Right ventricle myocardium superior (tissue), 1 donor: ENCODE data around the gene IFNL4. TPM values are rescaled to one million over a fixed set of nuclear protein-coding genes. Genes with fewer than 3 reads are reported as not detected.
A peak's percentile ranks its signal among the peaks of the same experiment; 100 is the strongest.
"Not testable (repeated sequence)": the region's sequence is repeated elsewhere in the genome, so short reads cannot be mapped to it uniquely, and the experiment has no call there.

ENCODE experiments used
- ATAC-seq: fragments of 200-7000 bp; cut with Tn5 transposase; one replicate; pipeline ENCODE4 v1.9.1; 2020; ENCODE audit warnings: mild to moderate bottlenecking; ENCODE audit not compliant: poor library complexity
- DNase-seq: peaks from one replicate; pipeline ENCODE4 v3.0.0-alpha.2; 2020
- intact Hi-C: fragments of 100-400 bp; cut with DNase I; formaldehyde crosslinking; loops from one replicate; pipeline ENCODE4 v1.11.2; 2022
- long read RNA-seq: library from polyadenylated mRNA; unstranded; transcript quantifications from one replicate; pipeline ENCODE4 v2.0.0, GENCODE V29; 2021
- total RNA-seq: library from RNA; stranded (reverse); fragmentation: NEBNext Ultra II Directional; extraction: Animal tissue kit (Norgen Biotek cat#: 25700); gene quantifications from one replicate; pipeline ENCODE4 v1.2.1, GENCODE V29; 2021
- donor health status: DM: no; HTN: yes; CAD: no; lungs with severe emphysema.

IFNL4 gene
- total RNA-seq: not detected
- long read RNA-seq: 0 reads

DNA sequence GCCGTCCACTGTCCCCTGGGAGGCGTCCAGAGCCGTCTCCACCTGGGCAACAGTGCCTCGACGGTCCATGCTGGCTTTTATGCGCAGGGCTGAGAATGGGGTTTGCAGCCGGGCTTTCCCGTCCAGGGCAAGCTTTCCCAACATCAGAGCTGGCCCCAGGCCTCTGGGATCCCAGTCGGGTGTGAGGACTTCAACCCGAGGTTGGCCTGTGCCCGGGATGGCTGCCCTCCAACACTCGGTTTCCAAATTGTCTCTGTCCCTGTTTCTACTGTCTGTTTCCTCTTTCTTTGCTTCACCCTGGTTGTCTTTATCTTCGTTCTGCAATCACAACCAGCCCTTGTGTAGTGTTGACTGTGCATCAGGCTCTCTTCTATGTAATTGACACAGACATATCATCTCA lies at the start of gene IFNL4:
IFNL4 (minus strand) TSS at position 51 of the 400 bp plus-strand sequence.
- no peak for ATAC-seq
- intact Hi-C loops: no loop called here

DNA sequence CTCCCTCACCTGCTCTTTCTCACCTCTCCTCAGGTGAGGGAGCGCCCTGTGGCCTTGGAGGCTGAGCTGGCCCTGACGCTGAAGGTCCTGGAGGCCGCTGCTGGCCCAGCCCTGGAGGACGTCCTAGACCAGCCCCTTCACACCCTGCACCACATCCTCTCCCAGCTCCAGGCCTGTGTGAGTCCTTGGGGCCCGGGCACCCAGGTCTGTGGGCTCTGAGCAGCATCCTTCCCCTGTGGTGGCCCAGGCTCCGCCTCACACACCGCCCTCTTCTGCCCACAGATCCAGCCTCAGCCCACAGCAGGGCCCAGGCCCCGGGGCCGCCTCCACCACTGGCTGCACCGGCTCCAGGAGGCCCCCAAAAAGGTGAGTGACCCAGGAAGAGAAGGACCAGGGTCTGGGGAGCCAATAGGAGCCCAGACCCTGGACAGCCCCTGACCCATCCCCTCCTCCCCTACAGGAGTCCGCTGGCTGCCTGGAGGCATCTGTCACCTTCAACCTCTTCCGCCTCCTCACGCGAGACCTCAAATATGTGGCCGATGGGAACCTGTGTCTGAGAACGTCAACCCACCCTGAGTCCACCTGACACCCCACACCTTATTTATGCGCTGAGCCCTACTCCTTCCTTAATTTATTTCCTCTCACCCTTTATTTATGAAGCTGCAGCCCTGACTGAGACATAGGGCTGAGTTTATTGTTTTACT lies 49.4 kb upstream of the IFNL4 start:
- intact Hi-C loops: no loop called here
- no peak for ATAC-seq
- DNase-seq: peak; percentile 52

More for the DNA sequence above, at the start of gene IFNL4:
- no peak for DNase-seq

DNA sequence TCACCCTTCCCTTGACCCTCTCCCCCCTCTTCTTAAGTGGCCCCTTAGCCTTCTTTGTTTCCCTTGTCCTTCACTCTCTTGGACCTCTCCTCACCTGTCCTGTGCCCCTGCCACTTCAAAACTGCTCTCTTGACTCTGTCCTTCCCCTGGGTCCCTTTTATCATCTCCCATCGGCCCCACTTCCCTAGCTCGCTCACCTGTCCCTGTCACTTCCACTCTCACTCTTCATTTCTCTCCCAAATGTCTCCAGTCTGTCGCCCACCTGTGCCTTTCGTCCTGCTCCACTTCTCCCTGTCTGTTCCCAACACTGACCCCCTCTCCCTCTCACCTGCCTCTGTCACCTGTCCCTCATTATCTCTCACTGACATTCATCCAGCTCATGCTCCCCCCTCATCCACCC lies 48.2 kb upstream of the IFNL4 start:
- ATAC-seq (no peak), DNase-seq (no peak)

DNA sequence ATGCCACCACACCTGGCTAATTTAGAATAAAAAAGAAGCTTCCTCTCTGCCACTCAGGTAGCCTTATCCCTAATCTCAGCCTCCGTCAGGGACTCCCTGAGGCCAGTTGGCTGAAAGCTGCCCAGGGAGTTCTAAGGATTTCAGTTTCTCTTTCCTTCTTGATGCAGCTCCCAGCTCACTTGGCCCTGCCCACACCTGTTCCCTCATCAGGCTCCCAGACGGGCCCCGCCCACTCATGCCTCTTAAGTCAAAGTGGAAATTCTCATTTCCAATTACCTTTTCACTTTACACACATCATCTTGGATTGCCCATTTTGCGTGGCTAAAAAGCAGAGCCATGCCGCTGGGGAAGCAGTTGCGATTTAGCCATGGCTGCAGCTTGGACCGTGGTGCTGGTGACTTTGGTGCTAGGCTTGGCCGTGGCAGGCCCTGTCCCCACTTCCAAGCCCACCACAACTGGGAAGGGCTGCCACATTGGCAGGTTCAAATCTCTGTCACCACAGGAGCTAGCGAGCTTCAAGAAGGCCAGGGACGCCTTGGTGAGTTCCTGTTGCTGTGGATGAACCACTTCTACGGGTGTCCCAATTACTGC lies 47.5 kb upstream of the IFNL4 start, which contains the start of gene IFNL1:
IFNL1 (plus strand) TSS at position 353 of the 591 bp plus-strand sequence; CDS start at position 368, 15 bp downstream.
- intact Hi-C loops: no loop called here
- DNase-seq (no peak), ATAC-seq (no peak)

More for the DNA sequence above, 48.2 kb upstream of the IFNL4 start:
- intact Hi-C loops: no loop called here

DNA sequence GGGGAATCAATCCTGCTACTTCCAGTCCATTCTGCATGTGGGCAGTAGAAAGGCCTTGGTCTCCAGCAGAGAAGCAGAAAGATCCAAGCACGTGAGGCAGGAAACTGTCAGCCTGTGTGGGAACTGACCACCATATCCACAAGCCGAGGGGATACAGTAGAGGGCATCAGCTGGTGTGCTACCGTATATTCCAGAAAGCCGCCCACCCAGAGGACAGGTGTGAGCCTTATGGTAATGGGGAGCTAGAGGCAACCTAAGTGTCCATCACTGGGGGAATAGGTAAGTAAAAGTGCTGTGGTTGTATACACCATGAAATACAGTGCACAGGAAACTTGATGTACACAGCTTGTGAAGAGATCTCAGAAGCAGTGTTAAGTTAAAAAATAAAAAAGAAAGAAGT lies 44.7 kb upstream of the IFNL4 start:
- DNase-seq (no peak), ATAC-seq (no peak)
- intact Hi-C loops: no loop called here

DNA sequence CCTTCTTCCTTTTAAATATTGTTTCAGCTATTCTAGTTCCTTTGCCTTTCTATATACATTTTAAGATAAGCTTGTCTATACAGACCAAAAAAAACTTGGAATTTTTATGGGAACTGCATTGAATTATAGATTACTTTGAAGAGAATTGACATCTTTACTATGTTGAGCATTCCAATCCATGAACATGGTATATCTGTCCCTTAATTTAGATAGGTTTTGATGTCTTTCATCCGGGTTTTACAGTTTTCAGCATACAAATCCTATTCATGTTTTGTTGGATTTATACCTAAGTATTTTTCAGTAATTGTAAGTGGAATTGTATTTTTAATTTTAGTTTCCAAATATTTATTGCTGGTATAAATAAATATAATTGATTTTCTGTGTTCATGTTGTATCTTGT lies 35.4 kb upstream of the IFNL4 start:
- no peak for ATAC-seq
- intact Hi-C loops: no loop called here

DNA sequence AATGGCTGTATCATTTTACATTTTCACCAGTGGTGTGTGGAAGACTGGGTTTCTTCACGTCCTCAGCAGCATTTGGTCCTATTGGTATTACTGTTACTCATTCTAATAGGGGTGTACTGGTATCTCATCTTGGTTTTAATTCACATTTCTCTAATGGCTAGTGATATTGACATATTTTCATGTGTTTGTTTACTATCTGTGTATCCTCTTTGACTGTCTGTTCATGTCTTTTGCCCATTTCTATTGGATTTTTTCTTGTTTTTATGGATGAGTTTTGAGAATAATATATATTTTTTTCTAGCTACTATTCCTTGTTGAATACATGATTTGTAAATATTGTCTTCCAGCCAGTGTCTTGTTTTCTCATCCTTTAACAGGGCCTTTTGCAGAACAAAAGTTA lies 33.4 kb upstream of the IFNL4 start:
- DNase-seq: no peak
- ATAC-seq: no peak
- intact Hi-C loops: no loop called here

More for the DNA sequence above, 35.4 kb upstream of the IFNL4 start:
- no peak for DNase-seq

DNA sequence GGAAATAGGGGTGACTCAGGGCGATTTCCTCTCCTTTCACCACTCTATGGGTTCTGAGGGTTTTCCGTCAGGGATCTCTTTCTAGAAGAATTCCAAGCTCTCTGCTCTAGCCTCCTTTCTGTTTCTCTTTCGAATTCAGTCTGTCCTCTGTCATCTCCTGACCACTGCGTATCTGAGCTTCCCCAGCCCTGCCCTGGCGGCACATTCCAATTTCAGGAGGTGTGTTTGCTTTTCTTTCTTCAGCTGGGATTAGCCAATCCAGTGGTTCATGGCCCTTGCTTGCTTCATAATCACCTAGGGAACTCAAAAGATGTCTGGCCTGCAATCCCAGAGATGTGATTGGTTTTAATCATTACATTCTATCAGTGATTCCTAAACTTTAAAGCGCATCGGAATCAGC lies 28.9 kb upstream of the IFNL4 start:
- ATAC-seq (no peak), DNase-seq (no peak)
- intact Hi-C loops: no loop called here

DNA sequence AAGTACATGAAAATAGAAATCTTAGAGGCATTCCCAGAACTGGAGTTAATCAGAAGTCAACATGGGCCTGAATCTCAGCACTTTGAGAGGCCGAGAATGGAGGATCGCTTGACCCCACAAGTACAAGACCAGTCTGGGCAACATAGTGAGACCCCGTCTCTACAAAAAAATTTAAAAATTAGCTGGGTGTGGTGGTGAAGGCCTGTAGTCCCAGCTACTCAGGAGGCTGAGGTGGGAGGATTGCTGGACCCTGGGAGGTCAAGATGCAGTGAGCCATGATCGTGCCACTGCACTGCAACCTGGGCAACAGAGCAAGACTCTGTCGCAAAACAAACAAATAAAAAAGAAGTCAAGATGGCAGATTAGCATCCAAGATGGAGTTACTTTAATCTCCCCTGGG lies 28.1 kb upstream of the IFNL4 start:
- ATAC-seq (no peak), DNase-seq (no peak)
- intact Hi-C loops: no loop called here

DNA sequence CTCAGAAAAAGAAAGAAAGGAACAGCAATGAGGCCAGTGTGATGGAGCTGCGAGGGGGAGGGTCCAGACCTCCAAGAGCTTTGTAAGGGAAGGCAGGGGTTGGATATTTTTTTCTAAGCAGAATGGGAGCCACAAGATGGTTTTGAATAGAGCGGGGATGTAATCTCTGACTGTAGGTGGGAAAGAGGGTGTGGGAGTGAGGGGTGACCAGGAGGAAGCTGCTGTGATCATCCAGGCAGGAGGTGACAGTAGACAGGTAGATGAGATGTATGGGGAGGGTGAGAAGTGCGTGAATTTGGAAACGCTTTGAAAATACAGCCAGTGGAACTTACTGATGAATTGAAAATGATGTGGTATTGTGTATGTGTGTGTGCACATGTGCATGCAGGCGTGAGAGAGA lies 26.9 kb upstream of the IFNL4 start:
- intact Hi-C loops: no loop called here
- ATAC-seq (no peak), DNase-seq (no peak)

DNA sequence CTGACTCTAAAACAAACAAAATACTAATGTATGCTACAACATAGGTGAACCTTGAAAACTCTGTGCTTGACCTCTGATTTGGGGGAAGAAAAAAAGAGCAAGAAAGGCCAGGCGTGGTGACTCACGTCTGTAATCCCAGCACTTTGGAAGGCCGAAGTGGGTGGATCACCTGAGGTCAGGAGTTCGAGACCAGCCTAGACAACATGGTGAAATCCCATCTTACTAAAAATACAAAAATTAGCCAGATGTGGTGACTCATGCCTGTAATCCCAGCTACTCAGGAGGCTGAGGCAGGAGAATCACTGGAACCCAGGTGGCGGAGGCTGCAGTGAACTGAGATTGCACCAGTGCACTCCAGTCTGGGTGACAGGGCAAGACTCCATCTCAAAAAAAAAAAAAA lies 25.2 kb upstream of the IFNL4 start:
- DNase-seq, intact Hi-C loops, ATAC-seq: not testable (repeated sequence)

DNA sequence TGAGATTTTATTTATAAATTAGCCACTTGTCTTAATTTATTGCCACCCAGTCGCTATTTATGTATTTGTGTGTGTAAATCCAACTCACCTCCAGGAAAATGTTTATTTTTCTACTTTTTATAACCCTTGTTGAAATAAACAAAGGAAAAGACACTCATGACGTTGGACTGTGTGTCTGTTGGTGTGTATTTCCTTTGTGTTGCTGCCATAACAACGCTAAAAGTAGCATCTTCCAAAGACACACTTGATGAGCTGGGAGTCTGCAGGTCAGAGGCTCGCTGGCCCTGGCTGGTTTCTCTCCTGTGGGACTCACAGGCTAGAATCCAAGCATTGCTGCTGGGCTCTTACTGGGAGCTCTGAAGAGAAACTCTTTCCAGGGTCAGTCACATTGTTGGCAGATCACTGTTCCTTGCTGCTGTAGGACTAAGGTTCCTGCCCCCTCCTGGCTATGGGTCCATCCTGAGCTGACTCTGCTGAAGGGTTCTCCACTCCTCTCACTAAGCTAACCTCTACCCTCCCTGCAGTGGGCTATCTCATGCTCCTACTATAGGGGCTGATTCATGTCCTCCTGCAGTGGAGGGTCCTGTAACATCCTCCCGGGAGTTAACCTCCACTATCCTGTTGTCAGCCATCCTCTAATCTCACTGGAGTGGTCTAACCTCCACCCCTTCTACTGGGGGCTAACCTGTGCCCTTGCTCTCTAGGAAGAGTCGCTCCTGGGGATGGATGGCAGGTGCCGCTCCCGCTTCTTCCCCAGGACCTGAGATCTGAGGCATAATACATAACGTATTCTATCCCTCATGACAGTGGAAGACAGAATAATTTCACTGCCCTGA lies 21.6 kb upstream of the IFNL4 start:
- ATAC-seq: no peak
- intact Hi-C loops: no loop called here
- DNase-seq: no peak

DNA sequence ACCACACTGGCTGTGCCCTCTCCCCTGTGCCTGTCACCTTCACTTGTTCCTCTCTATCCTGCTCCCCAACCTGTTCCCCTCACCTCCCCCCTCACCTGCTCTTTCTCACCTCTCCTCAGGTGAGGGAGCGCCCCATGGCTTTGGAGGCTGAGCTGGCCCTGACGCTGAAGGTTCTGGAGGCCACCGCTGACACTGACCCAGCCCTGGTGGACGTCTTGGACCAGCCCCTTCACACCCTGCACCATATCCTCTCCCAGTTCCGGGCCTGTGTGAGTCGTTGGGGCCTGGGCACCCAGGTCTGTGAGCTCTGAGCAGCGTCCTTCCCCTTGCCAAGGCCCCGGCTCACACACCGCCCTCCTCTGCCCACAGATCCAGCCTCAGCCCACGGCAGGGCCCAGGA lies 20.7 kb upstream of the IFNL4 start:
- ATAC-seq, intact Hi-C loops, DNase-seq: not testable (repeated sequence)

DNA sequence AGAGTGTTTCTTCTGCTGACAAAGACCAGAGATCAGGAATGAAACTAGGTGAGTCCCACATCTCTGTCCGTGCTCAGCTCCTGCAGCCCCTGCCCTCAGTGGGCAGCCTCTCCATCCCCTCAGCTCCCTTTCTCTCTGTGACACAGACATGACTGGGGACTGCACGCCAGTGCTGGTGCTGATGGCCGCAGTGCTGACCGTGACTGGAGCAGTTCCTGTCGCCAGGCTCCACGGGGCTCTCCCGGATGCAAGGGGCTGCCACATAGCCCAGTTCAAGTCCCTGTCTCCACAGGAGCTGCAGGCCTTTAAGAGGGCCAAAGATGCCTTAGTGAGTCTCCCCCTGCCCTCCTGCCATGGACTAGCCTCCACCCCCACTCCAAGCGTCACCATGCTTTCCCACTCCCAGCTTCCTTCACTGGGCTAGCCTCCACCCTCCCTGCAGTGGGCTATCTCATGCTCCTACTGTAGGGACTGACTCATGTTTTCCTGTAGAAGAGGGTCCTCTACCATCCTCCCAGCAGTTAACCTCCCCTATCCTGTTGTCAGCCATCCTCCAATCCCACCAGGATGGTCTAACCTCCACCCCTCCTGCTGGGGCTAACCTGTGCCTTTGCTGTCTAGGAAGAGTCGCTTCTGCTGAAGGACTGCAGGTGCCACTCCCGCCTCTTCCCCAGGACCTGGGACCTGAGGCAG lies 20.0 kb upstream of the IFNL4 start:
- DNase-seq, ATAC-seq, intact Hi-C loops: not testable (repeated sequence)

DNA sequence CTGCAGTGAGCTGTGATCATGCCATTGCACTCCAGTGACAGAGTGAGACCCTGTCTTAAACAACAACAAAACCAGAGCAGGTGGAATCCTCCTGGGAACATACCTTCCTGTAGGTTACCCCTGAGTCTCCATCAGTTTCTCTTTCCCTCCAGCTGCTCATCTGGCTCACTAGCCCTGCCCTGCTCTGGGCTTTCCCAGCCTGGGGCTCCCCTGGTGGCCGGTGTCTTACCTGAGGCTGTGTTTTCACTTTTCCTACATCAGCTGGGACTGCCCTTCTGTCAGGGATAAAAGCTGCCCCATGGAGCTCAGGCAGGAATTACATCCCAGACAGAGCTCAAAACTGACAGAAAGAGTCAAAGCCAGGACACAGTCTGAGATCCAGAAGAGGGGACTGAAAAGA lies 19.4 kb upstream of the IFNL4 start, which contains the start of gene IFNL2:
IFNL2 (plus strand) TSS at position 312 of the 400 bp plus-strand sequence. CDS start 173 bp downstream, outside the sequence.
- ATAC-seq, intact Hi-C loops, DNase-seq: not testable (repeated sequence)

DNA sequence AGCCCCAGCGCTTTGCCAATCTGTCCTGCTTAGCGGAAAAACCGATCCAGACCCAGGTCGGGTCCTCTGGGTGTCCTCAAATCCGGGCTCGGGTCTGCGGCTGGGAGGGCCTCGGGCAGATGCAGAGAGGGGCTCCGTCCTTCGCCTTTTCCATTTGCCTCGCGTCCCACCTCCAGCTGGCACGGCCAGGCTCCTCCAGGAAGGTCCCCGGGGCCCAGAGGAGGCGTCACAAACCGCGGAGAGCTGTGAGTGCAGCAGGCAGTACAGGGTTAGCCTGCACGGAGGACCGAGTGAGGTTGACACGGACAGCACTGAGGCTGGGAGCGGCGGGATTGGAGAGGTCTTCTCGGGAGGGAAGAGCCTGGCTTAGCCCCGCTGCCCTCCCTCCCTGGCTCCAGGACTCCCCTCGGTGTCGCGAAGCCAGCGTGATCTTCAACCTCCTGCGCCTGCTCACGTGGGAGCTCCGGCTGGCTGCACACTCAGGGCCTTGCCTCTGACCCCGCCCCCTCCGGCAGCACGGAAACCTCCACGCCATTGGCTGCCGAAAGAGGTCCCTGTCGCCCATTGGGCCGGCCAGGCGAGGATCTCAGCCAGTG lies 16.8 kb upstream of the IFNL4 start:
- intact Hi-C loops: no loop called here
- ATAC-seq (no peak), DNase-seq (peak; percentile 41)

DNA sequence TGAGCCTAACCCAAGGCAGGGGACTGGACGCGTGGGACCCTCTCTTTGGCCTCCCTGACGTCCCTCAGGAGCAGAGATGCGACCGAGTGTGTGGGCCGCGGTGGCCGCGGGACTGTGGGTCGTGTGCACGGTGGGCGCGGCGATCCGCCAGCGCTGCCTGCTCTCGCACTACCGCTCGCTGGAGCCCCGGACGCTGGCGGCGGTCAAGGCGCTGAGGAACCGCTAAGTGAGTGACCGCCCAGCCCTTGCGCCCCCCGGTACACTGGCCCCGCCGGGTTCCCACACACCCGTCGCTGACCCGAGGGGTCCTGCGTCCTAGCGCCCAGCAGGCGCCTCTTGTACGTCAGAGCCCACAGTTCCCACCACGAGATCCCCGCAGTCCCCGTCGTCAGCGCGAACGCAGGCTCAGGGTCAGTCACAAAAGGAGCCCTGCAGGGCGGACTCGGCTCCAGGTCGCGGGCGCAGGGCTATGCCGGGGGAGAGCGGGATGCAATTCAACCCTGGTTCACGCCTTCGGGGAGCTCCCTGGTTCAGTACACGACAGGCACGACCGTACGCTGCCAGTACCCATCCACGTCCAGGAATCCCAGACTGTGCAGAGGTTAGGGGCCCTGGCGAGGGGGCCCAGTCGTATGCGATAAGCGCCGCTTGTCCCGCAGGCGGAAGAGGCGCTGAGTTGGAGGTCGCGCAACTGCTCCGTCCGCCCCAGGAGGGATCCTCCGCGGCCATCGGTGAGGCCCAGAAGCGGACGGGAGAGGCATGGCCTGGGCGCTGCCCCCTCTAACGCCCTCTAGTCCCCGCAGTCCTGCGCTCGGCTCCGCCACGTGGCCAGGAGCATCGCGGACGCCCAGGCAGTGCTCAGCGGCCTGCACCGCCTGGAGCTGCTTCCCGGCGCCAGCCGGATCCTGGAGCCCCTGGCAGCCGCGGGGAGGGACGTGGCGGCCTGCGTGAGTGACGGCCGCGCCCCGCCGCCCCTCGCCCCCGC lies 15.9 kb upstream of the IFNL4 start:
- ATAC-seq (peak; percentile 31), DNase-seq (no peak)
- intact Hi-C loops: no loop called here
